PC-9 (cell line): Measurements from ENCODE around the gene TLL2.

Source experiments
- EZH2 ChIP-seq: fragments of 200-600 bp; sonication (generic); IDR thresholded peaks from 2 replicates; pipeline ENCODE4 v1.8.0; 2017; ENCODE audit warnings: antibody characterized with exemption, low read depth
- TF ChIP-seq, protein P1 (sequence below): fragments of 200-600 bp; sonication (generic); conservative IDR thresholded peaks from 2 replicates; pipeline ENCODE4 v1.6.1; 2017; ENCODE audit warnings: mixed run types, antibody characterized with exemption, mild to moderate bottlenecking, moderate library complexity

DNA sequence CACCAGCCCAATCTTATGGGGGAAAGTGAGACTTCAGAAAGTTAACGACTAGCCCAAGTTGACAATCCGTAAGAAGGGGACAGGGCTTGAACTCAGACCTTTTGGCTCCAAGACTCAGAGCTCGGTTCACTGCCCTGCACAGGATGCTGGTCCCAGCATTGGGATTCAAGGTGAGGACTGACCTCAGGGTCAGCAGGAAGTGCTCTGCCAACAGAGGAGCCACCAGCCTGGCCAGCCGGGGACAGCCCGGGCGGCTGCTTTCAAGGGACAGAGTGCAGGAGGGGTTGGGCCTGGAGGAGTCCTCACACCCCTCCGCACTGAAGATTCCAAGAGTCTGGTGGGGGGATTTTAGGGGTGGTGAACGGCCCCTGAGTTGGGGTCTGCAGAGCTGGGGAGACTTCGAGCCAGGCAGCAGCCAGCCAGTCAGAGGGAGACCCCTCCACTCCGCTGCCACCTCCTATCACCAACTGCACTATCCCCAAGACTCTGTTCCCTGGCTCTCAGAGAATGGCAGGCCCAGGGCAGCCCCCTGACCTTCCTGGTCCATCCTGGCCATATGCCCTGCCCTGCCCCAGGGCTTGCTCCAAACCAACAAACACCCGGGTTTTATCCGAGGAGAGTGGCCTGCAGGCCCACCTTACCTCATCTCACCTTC, 19.7 kb downstream of the TLL2 start:
- TF ChIP-seq, protein P1, sequence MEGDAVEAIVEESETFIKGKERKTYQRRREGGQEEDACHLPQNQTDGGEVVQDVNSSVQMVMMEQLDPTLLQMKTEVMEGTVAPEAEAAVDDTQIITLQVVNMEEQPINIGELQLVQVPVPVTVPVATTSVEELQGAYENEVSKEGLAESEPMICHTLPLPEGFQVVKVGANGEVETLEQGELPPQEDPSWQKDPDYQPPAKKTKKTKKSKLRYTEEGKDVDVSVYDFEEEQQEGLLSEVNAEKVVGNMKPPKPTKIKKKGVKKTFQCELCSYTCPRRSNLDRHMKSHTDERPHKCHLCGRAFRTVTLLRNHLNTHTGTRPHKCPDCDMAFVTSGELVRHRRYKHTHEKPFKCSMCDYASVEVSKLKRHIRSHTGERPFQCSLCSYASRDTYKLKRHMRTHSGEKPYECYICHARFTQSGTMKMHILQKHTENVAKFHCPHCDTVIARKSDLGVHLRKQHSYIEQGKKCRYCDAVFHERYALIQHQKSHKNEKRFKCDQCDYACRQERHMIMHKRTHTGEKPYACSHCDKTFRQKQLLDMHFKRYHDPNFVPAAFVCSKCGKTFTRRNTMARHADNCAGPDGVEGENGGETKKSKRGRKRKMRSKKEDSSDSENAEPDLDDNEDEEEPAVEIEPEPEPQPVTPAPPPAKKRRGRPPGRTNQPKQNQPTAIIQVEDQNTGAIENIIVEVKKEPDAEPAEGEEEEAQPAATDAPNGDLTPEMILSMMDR, result no peak
- no peak for TF ChIP-seq EZH2
